ENCODE data around the gene DLG2.

DNA sequence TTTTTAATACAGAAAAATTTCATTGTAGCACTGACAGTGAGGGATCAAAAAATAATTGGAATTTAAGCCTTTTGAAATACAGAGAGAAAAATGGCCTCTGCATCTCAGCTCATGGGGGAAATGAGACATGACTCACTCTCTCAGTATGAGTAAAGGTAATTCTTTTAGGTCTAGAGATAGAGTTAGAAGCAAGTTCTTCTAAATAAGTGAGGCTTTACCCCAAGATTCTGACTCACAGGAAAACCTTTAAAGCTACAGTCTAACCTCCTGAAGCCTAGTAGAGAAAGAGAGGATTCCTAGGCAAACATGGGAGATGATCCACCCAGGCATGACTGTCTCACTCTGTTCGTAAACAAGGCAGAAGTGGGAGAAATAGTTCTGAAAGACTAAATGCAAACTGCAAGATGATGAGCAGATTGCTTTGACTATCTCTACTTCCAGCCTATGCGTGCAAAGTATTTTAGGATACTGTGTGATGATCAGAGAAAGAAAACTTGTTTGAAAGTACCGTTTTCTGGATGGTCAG lies 1337.7 kb downstream of the DLG2 start:
- TF ChIP-seq, protein P1, sequence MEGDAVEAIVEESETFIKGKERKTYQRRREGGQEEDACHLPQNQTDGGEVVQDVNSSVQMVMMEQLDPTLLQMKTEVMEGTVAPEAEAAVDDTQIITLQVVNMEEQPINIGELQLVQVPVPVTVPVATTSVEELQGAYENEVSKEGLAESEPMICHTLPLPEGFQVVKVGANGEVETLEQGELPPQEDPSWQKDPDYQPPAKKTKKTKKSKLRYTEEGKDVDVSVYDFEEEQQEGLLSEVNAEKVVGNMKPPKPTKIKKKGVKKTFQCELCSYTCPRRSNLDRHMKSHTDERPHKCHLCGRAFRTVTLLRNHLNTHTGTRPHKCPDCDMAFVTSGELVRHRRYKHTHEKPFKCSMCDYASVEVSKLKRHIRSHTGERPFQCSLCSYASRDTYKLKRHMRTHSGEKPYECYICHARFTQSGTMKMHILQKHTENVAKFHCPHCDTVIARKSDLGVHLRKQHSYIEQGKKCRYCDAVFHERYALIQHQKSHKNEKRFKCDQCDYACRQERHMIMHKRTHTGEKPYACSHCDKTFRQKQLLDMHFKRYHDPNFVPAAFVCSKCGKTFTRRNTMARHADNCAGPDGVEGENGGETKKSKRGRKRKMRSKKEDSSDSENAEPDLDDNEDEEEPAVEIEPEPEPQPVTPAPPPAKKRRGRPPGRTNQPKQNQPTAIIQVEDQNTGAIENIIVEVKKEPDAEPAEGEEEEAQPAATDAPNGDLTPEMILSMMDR (IDR thresholded peaks at IDR 0.05; ENCODE audit: insufficient read depth, low read length): no peak
- no peak for TF ChIP-seq POLR2AphosphoS5 (IDR thresholded peaks at IDR 0.05; ENCODE audit: low read depth)
